DOHH2 (cell line): ENCODE measurements around the gene ZBTB7C.

Source experiments
- H3F3A ChIP-seq: fragments of 200-600 bp; sonication (generic), shearing (Covaris generic); 2 replicates; pipeline ENCODE4 v1.6.0; 2016; ENCODE audit warnings: antibody characterized with exemption, mild to moderate bottlenecking; ENCODE audit not compliant: control insufficient read depth, insufficient read depth
- H3K27ac ChIP-seq: fragments of 200-600 bp; sonication (generic); 2 replicates; pipeline ENCODE4 v1.5.1; 2014; ENCODE audit warnings: low read depth, mild to moderate bottlenecking, low read length, moderate library complexity
- H3K27me3 ChIP-seq: fragments of 200-600 bp; sonication (generic); 2 replicates; pipeline ENCODE4 v1.6.1; 2014; ENCODE audit warnings: mild to moderate bottlenecking, low read length, mixed read lengths; ENCODE audit not compliant: control insufficient read depth
- H3K36me3 ChIP-seq: fragments of 200-600 bp; sonication (generic); 2 replicates; pipeline ENCODE4 v1.6.1; 2014; ENCODE audit warnings: mild to moderate bottlenecking, low read length, moderate library complexity, mixed read lengths; ENCODE audit not compliant: control insufficient read depth
- H3K4me1 ChIP-seq: fragments of 200-600 bp; sonication (generic); 2 replicates; pipeline ENCODE4 v1.6.1; 2014; ENCODE audit warnings: mild to moderate bottlenecking, low read length, mixed read lengths; ENCODE audit not compliant: control insufficient read depth
- H3K4me2 ChIP-seq: fragments of 200-600 bp; sonication (generic); 2 replicates; pipeline ENCODE4 v1.6.0; 2014; ENCODE audit warnings: mild to moderate bottlenecking, low read length, moderate library complexity
- H3K4me3 ChIP-seq: fragments of 200-600 bp; sonication (generic); 2 replicates; pipeline ENCODE4 v1.5.1; 2014; ENCODE audit warnings: mild to moderate bottlenecking, low read length, mixed read lengths
- H3K79me2 ChIP-seq: fragments of 200-600 bp; sonication (generic); 2 replicates; pipeline ENCODE4 v1.6.1; 2014; ENCODE audit warnings: mild to moderate bottlenecking, low read length, mixed read lengths; ENCODE audit not compliant: control insufficient read depth
- H3K9me2 ChIP-seq: fragments of 200-600 bp; sonication (generic); replicated peaks from 2 replicates; pipeline ENCODE4 v1.6.1; 2014; ENCODE audit warnings: mild to moderate bottlenecking, low read length, mixed read lengths; ENCODE audit not compliant: control insufficient read depth
- H3K9me3 ChIP-seq: fragments of 200-600 bp; sonication (generic); 2 replicates; pipeline ENCODE4 v1.6.1; 2014; ENCODE audit warnings: antibody characterized with exemption, low read length, mixed read lengths; ENCODE audit not compliant: control insufficient read depth, insufficient read depth
- H4K20me1 ChIP-seq: fragments of 200-600 bp; sonication (generic); 2 replicates; pipeline ENCODE4 v1.6.0; 2014; ENCODE audit warnings: low read depth, mild to moderate bottlenecking, antibody characterized with exemption, low read length, moderate library complexity; ENCODE audit not compliant: control insufficient read depth, insufficient read depth
- CTCF ChIP-seq: fragments of 200-600 bp; sonication (generic); IDR thresholded peaks from one replicate; pipeline ENCODE4 v1.5.1; 2014; ENCODE audit warnings: antibody characterized with exemption, mild to moderate bottlenecking, low read depth, low read length; ENCODE audit not compliant: poor library complexity, severe bottlenecking
- EZH2phosphoT487 ChIP-seq: fragments of 200-600 bp; sonication (generic); IDR thresholded peaks from 2 replicates; pipeline ENCODE4 v1.6.1; 2017; ENCODE audit warnings: borderline replicate concordance, mild to moderate bottlenecking, antibody characterized with exemption, low read length, moderate library complexity, mixed read lengths

ZBTB7C gene

DNA sequence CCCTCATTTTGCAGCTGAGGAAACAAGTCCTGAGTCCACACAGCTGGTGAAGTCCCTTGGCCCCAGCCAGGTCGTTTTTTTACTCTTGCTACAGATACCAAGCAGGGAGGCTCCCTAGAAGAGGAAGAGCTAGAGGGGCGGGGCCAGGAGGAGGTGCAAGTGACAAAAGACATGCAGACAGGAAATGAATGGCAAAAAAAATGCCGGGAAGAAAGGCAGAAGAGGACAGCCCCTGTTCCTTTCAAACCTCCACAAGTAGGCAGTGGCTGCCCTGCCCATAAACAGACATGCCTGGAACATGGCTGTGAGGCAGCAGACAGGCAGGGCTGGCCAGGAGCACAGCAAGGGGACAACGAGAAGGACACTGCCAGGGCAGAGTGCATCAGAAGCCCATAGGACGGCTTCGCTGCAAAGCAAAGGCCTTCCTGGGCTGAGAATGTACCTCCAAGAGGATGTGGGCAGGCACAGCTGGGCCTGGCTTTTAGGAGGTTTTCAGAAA is 108.7 kb downstream of the ZBTB7C start:
- H3K9me3 ChIP-seq, result no peaks in the 10 kb centered on the region
- H4K20me1 ChIP-seq, result no peaks in the 10 kb centered on the region
- no peak overlapping the region for H3K4me3 ChIP-seq
- no peak overlapping the region for H3K4me2 ChIP-seq
- TF ChIP-seq EZH2phosphoT487, result no peak
- TF ChIP-seq CTCF, result no peak
- no peaks in the 10 kb centered on the region for H3K36me3 ChIP-seq
- H3K27ac ChIP-seq, result no peak overlapping the region
- no peaks in the 10 kb centered on the region for H3F3A ChIP-seq
- no peaks in the 10 kb centered on the region for H3K4me1 ChIP-seq
- no peaks in the 10 kb centered on the region for H3K79me2 ChIP-seq
- no peaks in the 10 kb centered on the region for H3K27me3 ChIP-seq
- no peaks in the 10 kb centered on the region for H3K9me2 ChIP-seq

DNA sequence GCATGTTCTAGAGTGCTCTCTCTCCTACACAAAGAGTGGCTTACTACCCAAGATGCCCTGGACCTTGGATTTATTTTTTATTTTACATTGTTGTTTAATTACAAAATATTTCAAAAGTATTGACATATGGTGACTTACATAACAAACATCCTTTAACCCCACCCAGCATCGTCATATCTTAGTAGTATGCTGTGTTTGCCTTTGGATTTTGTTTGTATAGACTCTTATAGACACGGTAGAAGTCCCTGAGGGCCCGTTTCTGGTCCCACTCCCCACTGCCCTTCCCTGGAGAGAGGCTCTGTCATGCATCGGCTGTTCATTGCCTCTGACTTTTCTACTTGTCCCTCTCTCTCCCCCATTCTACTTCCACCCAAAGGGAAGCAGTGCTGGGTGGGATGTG is 112.0 kb downstream of the ZBTB7C start:
- Histone ChIP-seq H3K36me3 (no peaks in the 10 kb centered on the region), H3K4me3 (no peak overlapping the region), H3K4me1 (no peaks in the 10 kb centered on the region), H3K27me3 (no peaks in the 10 kb centered on the region), H3K79me2 (no peaks in the 10 kb centered on the region), H3K9me2 (no peaks in the 10 kb centered on the region), H4K20me1 (no peaks in the 10 kb centered on the region), H3K9me3 (no peaks in the 10 kb centered on the region), H3K4me2 (no peak overlapping the region), H3F3A (no peaks in the 10 kb centered on the region), H3K27ac (no peak overlapping the region)
- TF ChIP-seq EZH2phosphoT487, result no peak
- TF ChIP-seq CTCF, result no peak

GRCh38 chr18:48296581-48296980 is 112.6 kb downstream of the ZBTB7C start:
- Histone ChIP-seq H3K27me3 (no peaks in the 10 kb centered on the region), H3F3A (no peaks in the 10 kb centered on the region), H3K36me3 (no peaks in the 10 kb centered on the region), H3K9me3 (no peaks in the 10 kb centered on the region), H3K27ac (no peak overlapping the region), H3K4me1 (no peaks in the 10 kb centered on the region), H3K79me2 (no peaks in the 10 kb centered on the region), H3K4me2 (no peak overlapping the region), H3K4me3 (no peak overlapping the region), H3K9me2 (no peaks in the 10 kb centered on the region), H4K20me1 (no peaks in the 10 kb centered on the region)
- no peak for TF ChIP-seq CTCF
- TF ChIP-seq EZH2phosphoT487, result no peak
